ENCODE results near the gene BCDIN3D. TPM values are rescaled to one million over a fixed set of nuclear protein-coding genes. Genes with fewer than 3 reads are reported as not detected.

Gene BCDIN3D
- total and polyA plus RNA-seq, 4 donors, result 1.7 to 4.4 (median 2.1) TPM

GRCh38 chr12:49832836-49833421, 10.0 kb downstream of the BCDIN3D start:
- Histone ChIP-seq H3K36me3 (ENCODE audit: control insufficient read depth in 4 of 4, insufficient read depth in 3 of 4, low read depth in 1 of 4, low read length in 3 of 4) (no peaks in the 10 kb centered on the region), H3K27ac (ENCODE audit: low read depth in 1 of 2, low read length in 2 of 2) (no peak overlapping the region), H3K9me3 (ENCODE audit: control insufficient read depth in 4 of 4, low read length in 3 of 4) (no peaks in the 10 kb centered on the region), H3K9ac (ENCODE audit: low read depth in 1 of 2, low read length in 2 of 2) (no peak overlapping the region), H3K4me3 (ENCODE audit: low read depth in 1 of 3, low read length in 3 of 3) (no peak overlapping the region), H3K4me1 (ENCODE audit: control insufficient read depth in 4 of 4, insufficient read depth in 4 of 4, low read length in 3 of 4) (peaks cover 3 to 8% (median 5%) of the 10 kb centered on the region in 4 donors), H3K27me3 (ENCODE audit: control insufficient read depth in 4 of 4, insufficient read depth in 4 of 4, low read length in 3 of 4) (no peaks in the 10 kb centered on the region)
- 77% methylated on average over 5 of the region's 5 CpGs for WGBS
- no peak for TF ChIP-seq YY1 (IDR thresholded peaks at IDR 0.05)
- no peak for TF ChIP-seq TAF1 (conservative IDR thresholded peaks at IDR 0.05)
- no peak for TF ChIP-seq RAD21 (IDR thresholded peaks at IDR 0.05)
- no peak for TF ChIP-seq REST (IDR thresholded peaks at IDR 0.05)
- no peak for TF ChIP-seq EGR1 (IDR thresholded peaks at IDR 0.05; ENCODE audit: low read depth in 2 of 2)
- TF ChIP-seq CTCF (IDR thresholded peaks at IDR 0.05; ENCODE audit: low read depth, low read length, missing input control), result no peak
- no peak for TF ChIP-seq JUND (IDR thresholded peaks at IDR 0.05)
- TF ChIP-seq ZBTB33 (IDR thresholded peaks at IDR 0.05), result no peak
- TF ChIP-seq NR2F2 (IDR thresholded peaks at IDR 0.05), result no peak
- TF ChIP-seq HNF4A (conservative IDR thresholded peaks at IDR 0.05), result no peak
- no peak for TF ChIP-seq GABPA (IDR thresholded peaks at IDR 0.05 in 1 of 2, conservative IDR thresholded peaks at IDR 0.05 in 1 of 2)
- TF ChIP-seq SP1 (IDR thresholded peaks at IDR 0.05), result no peak
- TF ChIP-seq FOXA1 (IDR thresholded peaks at IDR 0.05), result no peak
- TF ChIP-seq ATF3 (IDR thresholded peaks at IDR 0.05), result no peak
- TF ChIP-seq RXRA (IDR thresholded peaks at IDR 0.05), result no peak
- no peak for TF ChIP-seq FOXA2 (IDR thresholded peaks at IDR 0.05)
- no peak for TF ChIP-seq MAX (IDR thresholded peaks at IDR 0.05)
- no peak for DNase-seq (ENCODE audit: low spot score)
